Vagina (tissue), 2 donors: ENCODE results near the gene LRRC8E.
A peak's percentile ranks its signal among the peaks of the same experiment; 100 is the strongest.

Source experiments
- CTCF ChIP-seq, 3 experiments: fragments of 450-650 bp in 2 of 3; fragments of 200-600 bp in 1 of 3; sonication (generic) in 1 of 3; IDR thresholded peaks; one replicate each; pipeline ENCODE4 v1.5.1; 2017 to 2019; ENCODE audit warnings: antibody characterized with exemption in 3 of 3, mild to moderate bottlenecking in 2 of 3, moderate library complexity in 2 of 3
- POLR2AphosphoS5 ChIP-seq, 2 donors: sonication (generic); formaldehyde crosslinking; IDR thresholded peaks; one replicate each; pipeline ENCODE4 v1.9.0; 2017; ENCODE audit warnings: antibody characterized with exemption in 2 of 2, mild to moderate bottlenecking in 2 of 2, low read depth in 1 of 2; ENCODE audit not compliant: insufficient read depth in 1 of 2

- peak in 1 of 3 experiments; percentile 14 for TF ChIP-seq CTCF (IDR thresholded peaks at IDR 0.05)
- TF ChIP-seq POLR2AphosphoS5 (IDR thresholded peaks at IDR 0.05; ENCODE audit: insufficient read depth in 1 of 2, low read depth in 1 of 2) = peak; percentile 36 to 71
Measured at GRCh38 chr19:7928741-7929701, 40.7 kb downstream of the LRRC8E start.
